Activated CD8-positive, alpha-beta T cell treated with anti-CD3 and anti-CD28 coated beads, Interleukin-2, amount 10 ng/mL, durations not matched to agents 7 days and 5 days (primary cell): ENCODE measurements around the gene SLIT1. TPM values are rescaled to one million over a fixed set of nuclear protein-coding genes. Genes with fewer than 3 reads are reported as not detected.

Source experiments
- ATAC-seq: fragments of 150-1000 bp; cut with Tn5 transposase; one replicate; pipeline ENCODE4 v1.10.0; 2021; ENCODE audit warnings: moderate library complexity
- CTCF ChIA-PET: fragments of 350-600 bp; sonication (Branson Sonifier 250); formaldehyde crosslinking; loops from one replicate; lab custom pipeline; 2021; ENCODE audit warnings: antibody characterized with exemption; lab: Charles Lee
- POLR2A ChIA-PET: fragments of 350-600 bp; sonication (Branson Sonifier 250); formaldehyde crosslinking; loops from one replicate; lab custom pipeline; 2021; ENCODE audit warnings: antibody characterized with exemption; lab: Charles Lee
- DNase-seq: peaks from one replicate; pipeline ENCODE4 v3.0.0-alpha.2; 2020
- H3K27ac Mint-ChIP-seq: one replicate; pipeline ENCODE4 v1.8.0; 2021; ENCODE audit warnings: mild to moderate bottlenecking, mixed read lengths
- H3K27me3 Mint-ChIP-seq: one replicate; pipeline ENCODE4 v1.8.0; 2021; ENCODE audit warnings: low read depth, mixed read lengths
- H3K36me3 Mint-ChIP-seq: one replicate; pipeline ENCODE4 v1.8.0; 2021; ENCODE audit warnings: low read depth, mixed read lengths
- H3K4me1 Mint-ChIP-seq: one replicate; pipeline ENCODE4 v1.8.0; 2021; ENCODE audit warnings: low read depth, mixed read lengths
- H3K4me3 Mint-ChIP-seq: one replicate; pipeline ENCODE4 v1.8.0; 2021; ENCODE audit warnings: mild to moderate bottlenecking, mixed read lengths
- H3K9me3 Mint-ChIP-seq: one replicate; pipeline ENCODE4 v1.8.0; 2022; ENCODE audit warnings: mixed read lengths; ENCODE audit not compliant: insufficient read depth
- total RNA-seq, 2 experiments: library from RNA; stranded (reverse); gene quantifications; one replicate each; pipeline ENCODE4 v1.2.3, GENCODE V29; 2021

Gene SLIT1
- total RNA-seq, 2 experiments from 2014 or later, result 0.70 to 0.71 TPM

DNA sequence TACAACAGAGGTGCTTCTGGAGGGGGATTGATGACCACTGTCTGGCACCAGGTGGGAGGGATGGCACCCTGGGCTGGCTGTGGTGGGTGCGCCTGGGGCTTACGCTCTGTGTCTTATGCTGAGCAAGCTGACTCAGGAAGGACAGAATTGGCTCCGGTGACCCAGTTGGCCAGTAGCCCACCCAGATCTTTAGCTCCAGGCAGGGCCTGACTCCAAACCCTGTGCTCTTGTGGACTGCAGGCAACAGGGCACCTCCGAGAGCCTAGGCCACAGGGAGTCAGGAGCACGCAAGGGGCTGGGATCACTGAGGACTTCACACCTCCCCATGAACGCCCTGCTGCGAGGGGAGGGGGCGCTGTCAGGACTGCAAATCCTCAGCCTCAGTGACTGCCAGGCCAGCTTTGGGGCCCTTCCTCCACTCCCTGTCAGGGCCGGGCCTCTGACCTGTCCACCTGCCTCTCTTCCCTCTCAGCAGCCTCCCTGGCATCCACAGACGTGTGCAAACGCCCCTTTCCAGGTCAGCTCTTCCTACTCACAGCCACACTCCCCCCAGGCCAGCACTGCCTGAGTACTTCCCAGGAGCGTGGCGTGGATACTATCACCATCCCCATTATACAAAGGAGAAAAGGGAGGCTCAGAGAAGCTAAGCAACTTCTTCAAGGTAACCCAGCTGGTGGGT lies 118.7 kb downstream of the SLIT1 start:
- H3K27me3 Mint-ChIP-seq, result peaks cover 13% of the 10 kb centered on the region
- H3K4me3 Mint-ChIP-seq, result no peak overlapping the region
- ChIA-PET CTCF (interaction anchor here (1.1 to 15.2 kb wide), 3 partner anchors 7 to 212 kb away, joined by 3 to 442 read pairs (median 3); no protein-coding TSS in a partner anchor), POLR2A (no interaction called here)
- peaks cover 9% of the 10 kb centered on the region for H3K4me1 Mint-ChIP-seq
- no peak overlapping the region for H3K27ac Mint-ChIP-seq
- no peaks in the 10 kb centered on the region for H3K36me3 Mint-ChIP-seq
- no peaks in the 10 kb centered on the region for H3K9me3 Mint-ChIP-seq
- DNase-seq, result no peak
- ATAC-seq, result no peak

DNA sequence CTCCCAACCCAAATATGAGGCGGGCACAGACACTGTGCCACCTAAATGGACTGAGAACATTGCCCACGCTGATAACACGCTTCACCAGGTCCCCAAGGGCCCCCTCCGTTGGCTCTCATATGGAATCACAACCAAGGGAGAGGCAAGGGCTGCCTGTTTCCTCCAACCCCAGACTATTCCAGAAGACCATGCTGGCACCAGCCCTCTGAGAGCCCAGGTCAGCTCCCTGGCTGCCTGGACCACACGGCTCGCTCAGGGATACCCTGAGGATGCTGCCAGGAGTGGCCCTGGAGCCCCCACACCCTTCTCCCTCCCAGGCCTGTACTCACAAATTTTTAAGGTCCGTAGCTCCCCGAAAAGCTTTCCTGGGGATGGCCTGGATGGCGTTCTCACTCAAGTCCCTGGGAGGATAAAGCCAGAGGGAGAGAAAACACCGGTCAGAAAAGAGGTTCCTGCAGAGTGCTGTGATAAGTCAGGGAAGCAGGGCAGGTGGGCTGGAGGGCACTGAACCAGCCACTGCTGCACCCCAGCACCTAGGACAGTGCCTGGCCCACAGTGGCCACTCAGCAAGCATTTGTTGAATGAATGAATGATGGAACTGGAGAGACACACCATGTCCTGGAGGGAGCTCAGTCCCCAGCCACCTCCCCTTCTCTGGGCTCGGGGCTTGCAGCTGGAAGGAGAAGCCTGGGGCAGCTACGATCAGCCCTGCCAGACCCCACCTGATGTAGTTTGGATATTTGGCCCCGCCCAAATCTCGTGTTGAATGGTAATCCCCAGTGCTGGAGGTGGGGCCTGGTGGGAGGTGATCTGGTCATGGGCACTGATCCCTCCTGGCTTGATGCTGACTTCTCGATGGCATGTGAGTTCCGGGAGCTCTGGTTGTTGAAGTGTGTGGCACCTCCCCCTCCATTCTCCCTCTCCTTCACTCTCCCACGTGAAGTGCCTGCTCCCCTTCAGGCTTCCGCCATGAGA lies 119.8 kb downstream of the SLIT1 start:
- peaks cover 9% of the 10 kb centered on the region for H3K4me1 Mint-ChIP-seq
- peaks cover 12% of the 10 kb centered on the region for H3K27me3 Mint-ChIP-seq
- CTCF ChIA-PET, result interaction anchor here (1.2 to 1.3 kb wide), 2 partner anchors 8 to 29 kb away, joined by 3 to 5 read pairs; no protein-coding TSS in a partner anchor
- no peak overlapping the region for H3K27ac Mint-ChIP-seq
- POLR2A ChIA-PET, result no interaction called here
- no peak overlapping the region for H3K4me3 Mint-ChIP-seq
- ATAC-seq, result no peak
- no peaks in the 10 kb centered on the region for H3K36me3 Mint-ChIP-seq
- no peaks in the 10 kb centered on the region for H3K9me3 Mint-ChIP-seq
- DNase-seq, result no peak

GRCh38 chr10:97065128-97065527 lies 120.6 kb downstream of the SLIT1 start:
- Mint-ChIP-seq H3K27me3 (peaks cover 9% of the 10 kb centered on the region), H3K27ac (no peak overlapping the region), H3K36me3 (no peaks in the 10 kb centered on the region), H3K9me3 (no peaks in the 10 kb centered on the region), H3K4me1 (peaks cover 9% of the 10 kb centered on the region), H3K4me3 (no peak overlapping the region)
- DNase-seq, result no peak
- ATAC-seq, result no peak
- CTCF ChIA-PET, result interaction anchor here (1.2 kb wide), 1 partner anchor 28 kb away, joined by 5 read pairs; no protein-coding TSS in a partner anchor
- POLR2A ChIA-PET, result no interaction called here

- H3K27ac Mint-ChIP-seq, result no peak overlapping the region
- H3K4me1 Mint-ChIP-seq, result peaks cover 1% of the 10 kb centered on the region
- H3K4me3 Mint-ChIP-seq, result no peak overlapping the region
- H3K36me3 Mint-ChIP-seq, result no peaks in the 10 kb centered on the region
- DNase-seq (no peak), ATAC-seq (no peak)
- H3K9me3 Mint-ChIP-seq, result no peaks in the 10 kb centered on the region
- peaks cover 2% of the 10 kb centered on the region for H3K27me3 Mint-ChIP-seq
- ChIA-PET POLR2A (no interaction called here), CTCF (interaction anchor here (0.5 kb wide), 1 partner anchor 155 kb away, joined by 3 read pairs; no protein-coding TSS in a partner anchor)
These were observed 121.5 kb downstream of the SLIT1 start for GRCh38 chr10:97063983-97064837.

- H3K36me3 Mint-ChIP-seq, result no peaks in the 10 kb centered on the region
- POLR2A ChIA-PET, result no interaction called here
- no peak for DNase-seq
These were observed 122.3 kb downstream of the SLIT1 start for GRCh38 chr10:97063271-97063982.

GRCh38 chr10:97062456-97062855 lies 123.3 kb downstream of the SLIT1 start:
- Mint-ChIP-seq H3K4me3 (no peak overlapping the region), H3K9me3 (no peaks in the 10 kb centered on the region), H3K4me1 (no peaks in the 10 kb centered on the region), H3K36me3 (no peaks in the 10 kb centered on the region), H3K27ac (no peak overlapping the region), H3K27me3 (no peaks in the 10 kb centered on the region)
- no peak for DNase-seq
- ChIA-PET CTCF (interaction anchor here (1.8 kb wide), 1 partner anchor 10 kb away, joined by 8 read pairs; no protein-coding TSS in a partner anchor), POLR2A (no interaction called here)
- ATAC-seq, result no peak

More at GRCh38 chr10:97063271-97063982, 122.3 kb downstream of the SLIT1 start:
- no peaks in the 10 kb centered on the region for H3K4me1 Mint-ChIP-seq
- H3K27me3 Mint-ChIP-seq, result peaks cover 1% of the 10 kb centered on the region
- H3K27ac Mint-ChIP-seq, result no peak overlapping the region
- H3K4me3 Mint-ChIP-seq, result no peak overlapping the region
- H3K9me3 Mint-ChIP-seq, result no peaks in the 10 kb centered on the region
- no peak for ATAC-seq
- CTCF ChIA-PET, result no interaction called here

DNA sequence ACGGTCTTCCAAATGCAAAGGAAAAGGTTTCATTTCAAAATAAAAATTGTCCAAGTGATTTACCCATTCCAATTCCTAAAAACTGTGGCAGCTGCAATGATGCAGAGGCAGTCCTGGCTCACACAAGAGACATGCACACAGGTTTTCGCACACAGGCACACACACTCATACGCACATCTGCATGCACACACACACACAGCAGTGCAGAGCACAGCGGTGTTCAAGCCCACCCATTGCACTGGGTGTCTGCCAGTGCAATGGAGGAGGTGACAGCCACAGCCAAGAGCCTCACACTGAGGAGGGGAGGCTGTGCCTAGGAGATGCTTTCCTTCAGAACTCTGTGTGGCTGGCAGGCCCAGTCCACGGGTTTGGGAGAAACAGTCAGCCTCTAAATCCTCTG lies 123.7 kb downstream of the SLIT1 start:
- H3K4me3 Mint-ChIP-seq, result no peak overlapping the region
- H3K27me3 Mint-ChIP-seq, result no peaks in the 10 kb centered on the region
- ATAC-seq (no peak), DNase-seq (no peak)
- POLR2A ChIA-PET, result no interaction called here
- CTCF ChIA-PET, result interaction anchor here (1.8 kb wide), 1 partner anchor 11 kb away, joined by 8 read pairs; no protein-coding TSS in a partner anchor
- no peaks in the 10 kb centered on the region for H3K4me1 Mint-ChIP-seq
- no peak overlapping the region for H3K27ac Mint-ChIP-seq
- no peaks in the 10 kb centered on the region for H3K36me3 Mint-ChIP-seq
- H3K9me3 Mint-ChIP-seq, result no peaks in the 10 kb centered on the region

DNA sequence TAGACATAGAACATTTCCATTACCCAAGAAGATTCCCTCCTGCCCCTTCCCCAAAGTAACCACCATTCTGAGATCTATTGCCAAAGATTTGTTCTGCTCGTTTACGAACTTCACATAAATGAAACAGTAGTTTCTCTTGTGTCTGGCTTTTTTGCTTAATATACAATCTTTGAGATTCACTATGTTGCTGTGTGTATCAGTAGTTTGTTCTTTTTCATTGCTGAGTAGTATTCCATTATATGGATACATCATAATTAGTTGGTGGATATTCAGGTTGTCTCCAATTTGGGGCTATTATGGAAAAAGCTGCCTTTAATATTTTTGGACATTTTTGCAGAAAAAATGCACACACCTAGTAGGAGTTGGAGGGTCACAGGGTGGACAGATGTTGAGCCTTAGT lies 124.3 kb downstream of the SLIT1 start:
- Mint-ChIP-seq H3K4me1 (no peaks in the 10 kb centered on the region), H3K27me3 (no peaks in the 10 kb centered on the region), H3K4me3 (no peak overlapping the region), H3K36me3 (no peaks in the 10 kb centered on the region), H3K9me3 (no peaks in the 10 kb centered on the region), H3K27ac (no peak overlapping the region)
- ChIA-PET POLR2A (no interaction called here), CTCF (interaction anchor here (1.8 kb wide), 1 partner anchor 11 kb away, joined by 8 read pairs; no protein-coding TSS in a partner anchor)
- DNase-seq (no peak), ATAC-seq (no peak)

GRCh38 chr10:97060441-97061084 lies 125.2 kb downstream of the SLIT1 start:
- Mint-ChIP-seq H3K36me3 (no peaks in the 10 kb centered on the region), H3K9me3 (no peaks in the 10 kb centered on the region), H3K4me3 (no peak overlapping the region), H3K4me1 (no peaks in the 10 kb centered on the region), H3K27me3 (no peaks in the 10 kb centered on the region), H3K27ac (no peak overlapping the region)
- ATAC-seq (no peak), DNase-seq (no peak)
- ChIA-PET POLR2A (no interaction called here), CTCF (interaction anchor here (1.0 to 1.8 kb wide), 2 partner anchors 8 to 12 kb away, joined by 3 to 8 read pairs; no protein-coding TSS in a partner anchor)

DNA sequence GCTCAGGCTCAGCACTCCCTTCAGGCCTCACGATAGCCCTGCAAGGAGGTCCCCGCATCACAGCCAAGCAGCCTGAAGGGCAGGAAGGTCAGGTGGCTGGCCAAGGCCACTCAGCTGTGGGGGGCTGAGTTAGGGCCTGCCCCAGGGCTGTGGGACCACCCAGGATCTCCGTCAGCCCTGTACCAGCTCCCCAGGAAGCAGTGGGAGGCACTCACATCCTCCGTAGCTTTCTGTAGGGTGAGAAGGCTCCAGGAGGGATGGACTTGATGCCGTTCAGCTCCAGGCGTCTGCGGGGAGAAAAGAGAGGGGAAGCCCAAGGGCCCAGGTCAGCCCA lies 125.9 kb downstream of the SLIT1 start:
- no peak overlapping the region for H3K4me3 Mint-ChIP-seq
- no peak overlapping the region for H3K27ac Mint-ChIP-seq
- ChIA-PET CTCF (interaction anchor here (1.0 to 1.8 kb wide), 2 partner anchors 9 to 13 kb away, joined by 3 to 4 read pairs; no protein-coding TSS in a partner anchor), POLR2A (no interaction called here)
- no peaks in the 10 kb centered on the region for H3K4me1 Mint-ChIP-seq
- H3K9me3 Mint-ChIP-seq, result no peaks in the 10 kb centered on the region
- H3K36me3 Mint-ChIP-seq, result no peaks in the 10 kb centered on the region
- ATAC-seq (no peak), DNase-seq (no peak)
- no peaks in the 10 kb centered on the region for H3K27me3 Mint-ChIP-seq
